ENCODE measurements around the gene CDK2. TPM values are rescaled to one million over a fixed set of nuclear protein-coding genes. Genes with fewer than 3 reads are reported as not detected.

CDK2 gene
- total and polyA plus RNA-seq, 5 donors, result 8.1 to 17.2 (median 12.7) TPM

GRCh38 chr12:55965240-55965639 lies 1.4 kb upstream of the CDK2 start:
- H3K4me1 ChIP-seq (ENCODE audit: control insufficient read depth, insufficient read depth, low read length), result peaks cover 2% of the 10 kb centered on the region
- intact Hi-C loops (cut with DNase I), result no loop called here
- no peak for ATAC-seq
- no peak for DNase-seq
- no peaks in the 10 kb centered on the region for H3K9me3 ChIP-seq (ENCODE audit: control insufficient read depth, low read length)
- 65% methylated on average over 5 of the region's 5 CpGs for WGBS
- no peaks in the 10 kb centered on the region for H3K27me3 ChIP-seq (ENCODE audit: control insufficient read depth, insufficient read depth)
- H3K27ac ChIP-seq (ENCODE audit: low read length), result no peak overlapping the region
- no peak overlapping the region for H3K4me3 ChIP-seq (ENCODE audit: low read length)

- WGBS, result 4% methylated on average over 4 of the region's 4 CpGs
- Histone ChIP-seq H3K27ac (ENCODE audit: low read length) (peak within 1 kb of the TSS; percentile 71), H3K9me3 (ENCODE audit: control insufficient read depth, low read length) (no peaks in the 10 kb centered on the region), H3K4me1 (ENCODE audit: control insufficient read depth, insufficient read depth, low read length) (peaks cover 2% of the 10 kb centered on the region), H3K4me3 (ENCODE audit: low read length) (peak within 1 kb of the TSS; percentile 71), H3K27me3 (ENCODE audit: control insufficient read depth, insufficient read depth) (no peaks in the 10 kb centered on the region)
- DNase-seq (no peak), ATAC-seq (peak; percentile 16 to 55)
- intact Hi-C loops (cut with DNase I), result no loop called here
These were observed 656 bp upstream of the CDK2 start, which contains the start of gene PMEL for GRCh38 chr12:55965941-55966407. Gene PMEL (minus strand): TSS chr12:55966042. CDS start chr12:55966011, 31 bp downstream.

GRCh38 chr12:55969356-55969755 lies 2.7 kb downstream of the CDK2 start:
- intact Hi-C loops (cut with DNase I), result no loop called here
- no peak for ATAC-seq
- DNase-seq, result peak in 1 of 3 donors; percentile 71
- Histone ChIP-seq H3K27me3 (ENCODE audit: control insufficient read depth, insufficient read depth) (no peaks in the 10 kb centered on the region), H3K27ac (ENCODE audit: low read length) (no peak overlapping the region), H3K9me3 (ENCODE audit: control insufficient read depth, low read length) (no peaks in the 10 kb centered on the region), H3K4me1 (ENCODE audit: control insufficient read depth, insufficient read depth, low read length) (peaks cover 2% of the 10 kb centered on the region), H3K4me3 (ENCODE audit: low read length) (no peak overlapping the region)
- 77% methylated on average over 4 of the region's 4 CpGs for WGBS

GRCh38 chr12:55970775-55971174 lies 4.1 kb downstream of the CDK2 start:
- no peak overlapping the region for H3K4me3 ChIP-seq (ENCODE audit: low read length)
- DNase-seq, result no peak
- peaks cover 2% of the 10 kb centered on the region for H3K4me1 ChIP-seq (ENCODE audit: control insufficient read depth, insufficient read depth, low read length)
- H3K9me3 ChIP-seq (ENCODE audit: control insufficient read depth, low read length), result no peaks in the 10 kb centered on the region
- intact Hi-C loops (cut with DNase I), result no loop called here
- no peaks in the 10 kb centered on the region for H3K27me3 ChIP-seq (ENCODE audit: control insufficient read depth, insufficient read depth)
- H3K27ac ChIP-seq (ENCODE audit: low read length), result no peak overlapping the region
- 73% methylated on average over 7 of the region's 7 CpGs for WGBS
- no peak for ATAC-seq

- Histone ChIP-seq H3K27me3 (ENCODE audit: control insufficient read depth, insufficient read depth) (no peaks in the 10 kb centered on the region), H3K27ac (ENCODE audit: low read length) (peak overlapping the region; percentile 23), H3K4me3 (ENCODE audit: low read length) (peak overlapping the region; percentile 87), H3K9me3 (ENCODE audit: control insufficient read depth, low read length) (no peaks in the 10 kb centered on the region), H3K4me1 (ENCODE audit: control insufficient read depth, insufficient read depth, low read length) (peaks cover 2% of the 10 kb centered on the region)
- intact Hi-C loops (cut with DNase I), result no loop called here
- 56% methylated on average over 3 of the region's 3 CpGs for WGBS
- no peak for DNase-seq
- ATAC-seq, result no peak
These were observed 5.4 kb downstream of the CDK2 start for GRCh38 chr12:55972042-55972441.

GRCh38 chr12:55972456-55972855 lies 5.8 kb downstream of the CDK2 start:
- no peak for ATAC-seq

GRCh38 chr12:55972911-55973598 lies 6.4 kb downstream of the CDK2 start:
- Histone ChIP-seq H3K27ac (ENCODE audit: low read length) (peak overlapping the region; percentile 98), H3K9me3 (ENCODE audit: control insufficient read depth, low read length) (no peaks in the 10 kb centered on the region), H3K4me1 (ENCODE audit: control insufficient read depth, insufficient read depth, low read length) (no peaks in the 10 kb centered on the region), H3K4me3 (ENCODE audit: low read length) (peak overlapping the region; percentile 87), H3K27me3 (ENCODE audit: control insufficient read depth, insufficient read depth) (no peaks in the 10 kb centered on the region)
- DNase-seq (no peak), ATAC-seq (peak in 1 of 2 donors; percentile 5)
- intact Hi-C loops (cut with DNase I), result no loop called here
- WGBS, result under 1% methylated on average over 18 of the region's 18 CpGs

More at GRCh38 chr12:55972456-55972855, 5.8 kb downstream of the CDK2 start:
- Histone ChIP-seq H3K4me3 (ENCODE audit: low read length) (peak overlapping the region; percentile 87), H3K27ac (ENCODE audit: low read length) (peak overlapping the region; percentile 98), H3K4me1 (ENCODE audit: control insufficient read depth, insufficient read depth, low read length) (no peaks in the 10 kb centered on the region), H3K9me3 (ENCODE audit: control insufficient read depth, low read length) (no peaks in the 10 kb centered on the region), H3K27me3 (ENCODE audit: control insufficient read depth, insufficient read depth) (no peaks in the 10 kb centered on the region)
- intact Hi-C loops (cut with DNase I), result no loop called here
- no peak for DNase-seq
- 33% methylated on average over 1 of the region's 1 CpG for WGBS

GRCh38 chr12:55973599-55974307 lies 7.1 kb downstream of the CDK2 start, which contains the start of gene RAB5B:
Gene RAB5B (plus strand): TSS chr12:55974078. CDS start chr12:55986961, 12,883 bp downstream.
- H3K27me3 ChIP-seq (ENCODE audit: control insufficient read depth, insufficient read depth), result no peaks in the 10 kb centered on the region
- ATAC-seq, result peak; percentile 96
- no peaks in the 10 kb centered on the region for H3K4me1 ChIP-seq (ENCODE audit: control insufficient read depth, insufficient read depth, low read length)
- peak within 1 kb of the TSS; percentile 98 for H3K27ac ChIP-seq (ENCODE audit: low read length)
- H3K9me3 ChIP-seq (ENCODE audit: control insufficient read depth, low read length), result no peaks in the 10 kb centered on the region
- under 1% methylated on average over 39 of the region's 39 CpGs for WGBS
- H3K4me3 ChIP-seq (ENCODE audit: low read length), result peak within 1 kb of the TSS; percentile 93
- peak; percentile 99 to 100 (median 100) for DNase-seq
- intact Hi-C loops (cut with DNase I), result no loop called here

- Histone ChIP-seq H3K27ac (ENCODE audit: low read length) (peak overlapping the region; percentile 91), H3K27me3 (ENCODE audit: control insufficient read depth, insufficient read depth) (no peaks in the 10 kb centered on the region), H3K4me3 (ENCODE audit: low read length) (peak overlapping the region; percentile 93), H3K9me3 (ENCODE audit: control insufficient read depth, low read length) (no peaks in the 10 kb centered on the region), H3K4me1 (ENCODE audit: control insufficient read depth, insufficient read depth, low read length) (no peaks in the 10 kb centered on the region)
- intact Hi-C loops (cut with DNase I), result no loop called here
- peak; percentile 47 to 55 for ATAC-seq
- WGBS, result 0% methylated on average over 15 of the region's 15 CpGs
- no peak for DNase-seq
These were observed 7.7 kb downstream of the CDK2 start for GRCh38 chr12:55974308-55974730.

- H3K4me1 ChIP-seq (ENCODE audit: control insufficient read depth, insufficient read depth, low read length), result no peaks in the 10 kb centered on the region
- no peak for DNase-seq
- H3K9me3 ChIP-seq (ENCODE audit: control insufficient read depth, low read length), result no peaks in the 10 kb centered on the region
- 87% methylated on average over 7 of the region's 7 CpGs for WGBS
- no peak for ATAC-seq
- intact Hi-C loops (cut with DNase I), result no loop called here
- no peak overlapping the region for H3K4me3 ChIP-seq (ENCODE audit: low read length)
- no peaks in the 10 kb centered on the region for H3K27me3 ChIP-seq (ENCODE audit: control insufficient read depth, insufficient read depth)
- no peak overlapping the region for H3K27ac ChIP-seq (ENCODE audit: low read length)
These were observed 11.8 kb downstream of the CDK2 start for GRCh38 chr12:55978393-55978792.

- H3K27ac ChIP-seq (ENCODE audit: low read length), result no peak overlapping the region
- no peaks in the 10 kb centered on the region for H3K9me3 ChIP-seq (ENCODE audit: control insufficient read depth, low read length)
- H3K4me1 ChIP-seq (ENCODE audit: control insufficient read depth, insufficient read depth, low read length), result peaks cover 2% of the 10 kb centered on the region
- ATAC-seq (no peak), DNase-seq (no peak)
- intact Hi-C loops (cut with DNase I), result no loop called here
- no peaks in the 10 kb centered on the region for H3K27me3 ChIP-seq (ENCODE audit: control insufficient read depth, insufficient read depth)
- no peak overlapping the region for H3K4me3 ChIP-seq (ENCODE audit: low read length)
- WGBS, result 90% methylated on average over 3 of the region's 3 CpGs
These were observed 12.4 kb downstream of the CDK2 start for GRCh38 chr12:55979069-55979468.

Data from right cardiac atrium (tissue), 5 donors.